ENCODE data around the gene PRXL2B.

Gene PRXL2B

GRCh38 chr1:2602866-2603520 lies 16.4 kb downstream of the PRXL2B start:
- DNase-seq, result no peak

DNA sequence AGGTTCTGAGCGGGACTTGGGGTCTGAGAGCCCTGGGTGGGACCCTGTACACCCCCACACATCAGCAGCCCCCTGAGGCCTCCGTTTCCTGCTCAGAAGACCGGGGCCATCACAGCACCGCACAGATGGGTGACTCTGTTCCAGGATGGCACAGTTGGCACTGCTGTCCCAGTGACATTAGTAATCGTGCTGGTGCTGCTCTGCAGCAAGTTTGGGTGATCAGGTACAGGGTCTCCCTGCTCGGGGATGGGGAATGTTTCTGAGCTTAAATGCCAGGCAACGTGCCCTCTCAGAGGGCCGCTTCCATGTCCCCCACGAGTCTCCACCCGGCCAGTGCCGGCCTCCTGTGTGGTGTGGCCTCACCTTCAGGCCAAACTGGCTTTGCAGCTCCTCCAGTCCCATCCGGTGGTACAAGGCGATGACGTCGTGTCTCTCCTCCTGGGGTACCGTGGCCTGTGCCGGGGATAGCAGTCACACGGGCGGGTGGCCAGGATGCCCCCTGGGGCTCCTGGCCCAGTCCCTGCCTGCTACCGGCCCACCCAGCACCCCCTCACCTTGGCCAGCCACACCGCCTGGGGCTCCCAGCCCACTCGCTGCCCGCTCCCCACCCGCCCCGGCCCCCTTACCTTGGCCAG lies 17.1 kb downstream of the PRXL2B start:
- DNase-seq, result no peak

DNA sequence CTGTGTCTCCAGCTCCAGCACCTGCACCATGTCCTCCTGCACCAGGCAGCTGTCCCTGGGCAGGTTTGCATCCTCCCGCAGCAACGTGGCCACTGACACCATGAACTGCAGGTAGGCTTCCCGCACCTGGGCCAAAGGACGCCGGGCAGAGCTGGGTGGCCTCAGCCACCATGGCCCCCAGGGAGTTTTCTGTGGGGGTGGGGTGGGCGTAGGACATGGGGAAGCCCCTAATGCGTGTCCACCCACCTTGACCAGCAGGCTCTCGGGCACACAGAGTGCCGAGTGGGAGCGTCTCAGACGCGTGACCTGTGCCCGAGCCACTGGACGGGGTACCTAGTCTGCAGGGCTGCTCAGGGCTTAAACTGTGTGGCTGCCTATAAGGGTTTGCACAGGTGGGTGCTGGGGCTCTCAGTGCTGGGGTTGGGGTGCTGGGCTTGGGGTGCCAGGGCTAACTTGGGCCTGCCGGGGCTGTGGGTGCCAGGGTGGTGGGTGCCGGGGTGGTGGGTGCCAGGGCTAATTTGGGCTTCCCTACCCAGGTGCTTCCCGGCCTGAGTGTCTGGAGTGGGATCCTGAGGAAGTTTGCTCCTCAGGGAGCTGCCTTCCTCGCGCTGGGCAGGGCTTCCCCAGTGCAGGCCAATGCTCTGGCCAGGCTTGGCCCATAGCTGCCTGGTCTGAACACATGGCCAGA lies 17.7 kb downstream of the PRXL2B start:
- DNase-seq, result no peak

DNA sequence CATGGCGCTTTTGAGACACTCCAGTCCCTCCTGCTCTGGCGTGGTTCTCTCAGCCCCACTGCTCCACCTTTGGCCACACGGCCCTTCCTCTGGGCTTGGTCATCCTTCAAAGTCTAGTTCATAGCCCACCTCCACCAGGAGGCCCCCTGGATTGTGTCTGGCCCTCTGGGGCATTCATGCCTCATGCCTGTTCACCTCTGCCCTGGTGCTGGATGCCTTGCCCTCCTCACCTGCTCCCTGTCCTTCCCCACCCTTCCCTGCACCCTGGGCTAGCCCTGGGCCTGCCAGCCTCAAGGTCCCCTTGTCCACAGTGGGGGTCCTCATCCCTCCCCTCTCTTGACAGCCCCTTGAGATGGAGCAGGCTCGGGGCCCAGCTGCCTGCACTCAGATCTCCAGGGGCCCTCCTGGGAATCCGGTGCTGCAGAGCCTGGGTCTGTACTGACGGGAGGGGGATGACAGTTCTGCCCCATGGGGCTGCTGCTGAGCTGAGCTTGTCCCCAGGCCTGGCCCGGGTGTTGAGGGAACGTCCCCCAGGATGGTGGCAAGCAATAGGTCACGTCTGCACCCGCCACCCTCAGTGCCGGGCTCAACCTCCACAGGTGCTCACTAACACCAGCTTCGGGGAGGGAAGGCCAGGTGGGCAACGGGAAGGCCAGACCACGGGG lies 18.4 kb downstream of the PRXL2B start:
- DNase-seq, result no peak

DNA sequence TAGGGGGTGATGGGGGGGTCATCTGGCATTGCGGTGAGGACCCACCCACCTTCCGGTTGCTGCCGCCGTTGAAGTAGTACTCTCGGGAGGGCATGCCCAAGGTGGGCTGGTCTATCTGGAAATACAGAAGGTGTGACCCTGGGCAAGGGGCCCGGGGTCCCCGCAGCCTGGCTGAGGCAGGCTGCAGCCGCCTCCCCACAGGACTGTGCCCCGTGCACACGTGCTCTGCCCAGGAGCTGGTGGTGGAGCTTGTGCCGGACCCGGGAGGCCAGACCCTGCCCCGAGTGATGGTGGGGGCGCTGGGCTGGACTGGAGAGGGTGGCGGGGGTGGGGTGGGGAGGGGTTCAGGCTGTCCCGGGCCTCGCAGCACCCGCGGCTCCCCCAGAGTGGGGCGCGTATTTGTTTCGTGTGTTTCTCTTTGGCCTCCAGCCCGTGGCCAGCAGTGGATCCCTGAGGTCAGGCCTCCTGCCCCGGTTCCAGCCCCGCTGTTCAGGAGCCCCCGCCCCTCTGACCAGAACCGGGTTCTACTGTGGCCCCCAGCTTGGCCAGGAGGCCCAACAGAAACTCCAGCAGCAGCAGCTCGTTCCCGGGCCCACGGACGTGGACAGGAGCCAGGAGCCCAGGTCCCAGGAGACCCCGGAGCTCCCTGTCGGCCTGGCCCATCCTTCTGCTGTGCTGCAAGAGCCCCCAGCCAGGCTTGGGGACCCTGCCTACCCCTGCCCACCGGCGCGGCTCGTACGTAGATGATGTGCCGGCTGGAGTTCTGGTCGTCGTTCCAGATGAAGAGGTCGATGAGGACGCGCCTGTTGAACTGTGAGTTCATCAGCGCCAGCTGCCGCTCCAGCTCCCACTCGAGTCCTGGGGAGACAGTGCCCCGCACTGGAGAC lies 19.2 kb downstream of the PRXL2B start:
- DNase-seq, result no peak

- no peak for DNase-seq
Observed at GRCh38 chr1:2606396-2606880, 19.9 kb downstream of the PRXL2B start.

- no peak for DNase-seq
Observed at GRCh38 chr1:2606881-2607621, 20.5 kb downstream of the PRXL2B start.

DNA sequence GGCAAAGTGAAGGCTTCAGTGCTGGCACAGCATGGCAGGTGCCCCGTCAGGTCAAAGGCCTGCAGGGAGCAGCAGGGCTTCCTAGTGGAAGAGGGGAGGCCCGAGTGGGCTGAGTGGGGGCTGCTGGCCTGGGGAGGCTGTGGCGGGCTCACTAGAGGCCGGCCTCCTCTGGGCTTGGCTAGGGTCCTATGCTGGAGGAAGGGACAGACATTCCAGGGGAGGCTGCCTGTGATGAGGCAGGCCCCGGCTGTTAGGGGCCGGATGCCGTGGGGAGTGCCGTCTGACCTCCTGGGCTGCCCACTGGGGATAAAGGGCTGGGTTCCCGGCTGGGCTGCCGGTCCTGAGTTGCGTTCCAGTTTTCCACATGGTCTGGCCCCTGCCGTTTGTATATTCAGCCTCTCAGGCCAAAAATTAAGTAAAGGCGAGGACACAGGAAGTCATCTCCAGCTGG lies 21.1 kb downstream of the PRXL2B start:
- no peak for DNase-seq

GRCh38 chr1:2609319-2610035 lies 22.9 kb downstream of the PRXL2B start:
- DNase-seq, result no peak

- no peak for DNase-seq
Observed at GRCh38 chr1:2610036-2610959, 23.7 kb downstream of the PRXL2B start.

GRCh38 chr1:2611031-2611501 lies 24.5 kb downstream of the PRXL2B start:
- no peak for DNase-seq

- no peak for DNase-seq
Observed at GRCh38 chr1:2611621-2612437, 25.3 kb downstream of the PRXL2B start.

GRCh38 chr1:2612591-2613365 lies 26.2 kb downstream of the PRXL2B start:
- DNase-seq, result no peak

- no peak for DNase-seq
Observed at GRCh38 chr1:2614145-2614544, 27.6 kb downstream of the PRXL2B start.

DNA sequence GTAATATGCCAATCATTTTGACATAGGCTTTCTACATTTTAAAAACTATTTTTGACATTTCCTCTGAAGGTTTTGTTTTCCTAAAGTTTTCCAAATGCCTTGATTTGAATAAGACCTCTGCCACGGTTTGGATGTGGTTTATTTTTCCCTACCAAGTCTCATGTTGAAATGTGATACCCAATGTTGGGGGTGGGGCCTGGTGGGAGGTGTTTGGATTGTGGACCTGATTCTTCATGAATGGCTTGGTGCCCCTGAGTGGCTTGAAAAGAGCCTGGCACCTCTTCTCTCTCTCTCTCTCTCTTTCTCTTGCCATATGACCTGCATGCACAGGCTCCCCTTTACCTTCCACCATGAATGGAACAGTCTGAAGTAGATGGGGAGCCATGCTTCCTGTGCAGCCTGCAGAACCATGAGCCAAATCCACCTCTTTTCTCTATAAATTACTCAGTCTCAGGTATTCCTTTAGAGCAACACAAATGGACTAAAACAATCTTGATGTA lies 31.4 kb downstream of the PRXL2B start:
- DNase-seq, result no peak

- DNase-seq, result no peak
Observed at GRCh38 chr1:2623571-2624337, 37.2 kb downstream of the PRXL2B start.

DNA sequence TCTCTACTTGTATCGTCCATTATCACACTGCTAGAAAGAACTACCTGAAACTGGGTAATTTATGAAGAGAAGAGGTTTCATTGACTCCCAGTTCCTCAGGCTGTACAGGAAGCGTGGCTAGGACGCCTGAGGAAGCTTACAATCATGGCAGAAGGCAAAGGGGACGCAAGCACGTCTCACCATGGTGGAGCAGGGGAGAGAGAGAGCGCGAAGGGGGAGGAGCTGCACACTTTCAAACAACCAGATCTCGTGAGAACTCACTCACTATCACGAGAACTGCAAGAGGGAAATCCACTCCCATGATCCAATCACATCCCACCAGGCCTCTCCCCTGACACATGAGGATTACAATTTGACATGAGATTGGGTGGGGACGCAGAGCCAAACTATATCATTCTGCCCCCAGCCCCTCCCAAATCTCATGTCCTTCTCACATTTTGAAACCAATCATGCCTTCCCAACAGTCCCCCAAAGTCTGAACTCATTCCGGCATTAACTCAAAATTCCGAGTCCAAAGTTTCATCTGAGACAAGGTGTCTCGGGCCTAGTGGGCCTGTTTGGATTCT lies 38.2 kb downstream of the PRXL2B start:
- DNase-seq, result no peak

Measured in NCI-H524 (cell line).